HCT116 (cell line): Measurements from ENCODE around the gene WDPCP. TPM values are rescaled to one million over a fixed set of nuclear protein-coding genes. Genes with fewer than 3 reads are reported as not detected.

Experiments used
- ATAC-seq: fragments of 200-7000 bp; cut with Tn5 transposase; 2 replicates; pipeline ENCODE4 v1.9.1; 2020; ENCODE audit warnings: mild to moderate bottlenecking, moderate library complexity
- BruUV-seq: library from RNA; stranded (reverse); fragments of 400-500 nt; replicated peaks from 2 replicates; lab custom pipeline; 2021; lab: Mats Ljungman, UMichigan
- CTCF ChIA-PET: fragments of 300-600 bp; sonication (Branson Sonifier 250); formaldehyde crosslinking; loops from one replicate; lab custom pipeline; 2021; ENCODE audit warnings: antibody characterized with exemption; lab: Charles Lee
- POLR2A ChIA-PET: fragments of 300-600, 350-600 bp; sonication (Branson Sonifier 250); formaldehyde crosslinking; loops from one replicate; lab custom pipeline; 2021; ENCODE audit warnings: antibody characterized with exemption; lab: Charles Lee
- RAD21 ChIA-PET, 2 experiments: fragments of 300-600 bp; sonication (Branson Sonifier 250); formaldehyde crosslinking; loops; one replicate each; lab custom pipeline; 2023; ENCODE audit warnings: low total read pairs in 2 of 2; ENCODE audit not compliant: uncharacterized antibody in 2 of 2, unreplicated experiment in 2 of 2, low non-redundant PET in 1 of 2; lab: Charles Lee
- DNase-seq: peaks from one replicate; pipeline ENCODE4 v3.0.0-alpha.2; 2010; ENCODE audit warnings: low read depth, low spot score
- H2AFZ ChIP-seq: fragments of 200-600 bp; shearing (Covaris generic), sonication (generic); 2 replicates; pipeline ENCODE4 v1.6.1; 2017; ENCODE audit warnings: low read depth, mixed run types, mixed read lengths, antibody characterized with exemption, low read length; ENCODE audit not compliant: poor library complexity, severe bottlenecking
- H3K27ac ChIP-seq: 2 replicates; pipeline ENCODE4 v1.5.1; 2012; ENCODE audit warnings: low read depth, low read length
- H3K27me3 ChIP-seq: fragments of 200-600 bp; sonication (generic); 2 replicates; pipeline ENCODE4 v1.6.1; 2016; ENCODE audit warnings: mixed run types, low read length, mixed read lengths; ENCODE audit not compliant: insufficient read depth
- H3K36me3 ChIP-seq, 2 experiments: fragments of 200-500 bp in 1 of 2; fragments of 200-600 bp in 1 of 2; sonication (Bioruptor generic) in 1 of 2; sonication (generic) in 1 of 2; 2 replicates each; pipeline versions ENCODE4 v1.5.1 to v1.6.1; 2014 to 2016; ENCODE audit warnings: low read length in 2 of 2, inconsistent platforms in 1 of 2, mixed read lengths in 1 of 2, mixed run types in 1 of 2; ENCODE audit not compliant: insufficient read depth in 2 of 2, control insufficient read depth in 1 of 2
- H3K4me1 ChIP-seq, 2 experiments: fragments of 200-600 bp in 1 of 2; sonication (generic) in 1 of 2; 2 replicates each; pipeline versions ENCODE4 v1.5.1 to v1.6.1; 2012 to 2017; ENCODE audit warnings: low read length in 2 of 2, inconsistent platforms in 1 of 2, mild to moderate bottlenecking in 1 of 2, mixed read lengths in 1 of 2, mixed run types in 1 of 2, moderate library complexity in 1 of 2; ENCODE audit not compliant: insufficient read depth in 2 of 2, control insufficient read depth in 1 of 2
- H3K4me2 ChIP-seq: fragments of 200-600 bp; sonication (generic); 2 replicates; pipeline ENCODE4 v1.6.1; 2017; ENCODE audit warnings: mixed run types, low read length, mixed read lengths
- H3K4me3 ChIP-seq, 2 experiments: fragments of 200-600 bp in 1 of 2; sonication (generic) in 1 of 2; replicated peaks in 1 of 2; 2 replicates each; pipeline ENCODE4 v1.5.1; 2011 to 2016; ENCODE audit warnings: low read length in 2 of 2, control low read depth in 1 of 2, low read depth in 1 of 2, mild to moderate bottlenecking in 1 of 2, mixed read lengths in 1 of 2, mixed run types in 1 of 2
- H3K79me2 ChIP-seq: fragments of 200-600 bp; sonication (generic); 2 replicates; pipeline ENCODE4 v1.6.1; 2017; ENCODE audit warnings: mild to moderate bottlenecking, mixed run types, low read length, moderate library complexity, mixed read lengths; ENCODE audit not compliant: insufficient read depth
- H3K9ac ChIP-seq: fragments of 200-600 bp; sonication (generic); 2 replicates; pipeline ENCODE4 v1.6.1; 2016; ENCODE audit warnings: low read length, mixed read lengths
- H3K9me2 ChIP-seq: fragments of 200-600 bp; sonication (generic), shearing (Covaris generic); 2 replicates; pipeline ENCODE4 v1.6.1; 2017; ENCODE audit warnings: mixed run types, mild to moderate bottlenecking, moderate library complexity; ENCODE audit not compliant: insufficient read depth
- H3K9me3 ChIP-seq, 2 experiments: fragments of 200-500 bp in 1 of 2; fragments of 200-600 bp in 1 of 2; sonication (Bioruptor generic) in 1 of 2; sonication (generic) in 1 of 2; 2 replicates each; pipeline ENCODE4 v1.6.1; 2014 to 2017; ENCODE audit warnings: low read length in 2 of 2, mixed read lengths in 2 of 2, inconsistent platforms in 1 of 2, low read depth in 1 of 2, mild to moderate bottlenecking in 1 of 2, mixed run types in 1 of 2, moderate library complexity in 1 of 2; ENCODE audit not compliant: control insufficient read depth in 1 of 2, insufficient read depth in 1 of 2
- H4K20me1 ChIP-seq: fragments of 200-600 bp; sonication (generic), shearing (Covaris generic); 2 replicates; pipeline ENCODE4 v1.6.1; 2017; ENCODE audit warnings: mixed run types, mild to moderate bottlenecking, moderate library complexity; ENCODE audit not compliant: insufficient read depth
- ATF3 ChIP-seq: IDR thresholded peaks from 2 replicates; pipeline ENCODE4 v1.6.1; 2012
- CEBPB ChIP-seq: IDR thresholded peaks from 2 replicates; pipeline ENCODE4 v1.6.1; 2012; ENCODE audit warnings: low read depth
- CTCF ChIP-seq, 3 experiments: fragments of 200-600 bp in 1 of 3; sonication (generic) in 1 of 3; IDR thresholded peaks in 2 of 3; conservative IDR thresholded peaks in 1 of 3; 2 replicates each; pipeline ENCODE4 v1.5.1; 2012 to 2017; ENCODE audit warnings: low read depth in 2 of 3, low read length in 2 of 3, antibody characterized with exemption in 1 of 3, borderline replicate concordance in 1 of 3, control low read depth in 1 of 3, mild to moderate bottlenecking in 1 of 3, mixed read lengths in 1 of 3, mixed run types in 1 of 3, moderate library complexity in 1 of 3; ENCODE audit not compliant: insufficient read depth in 1 of 3
- ELF1 ChIP-seq: IDR thresholded peaks from 2 replicates; pipeline ENCODE4 v1.6.1; 2012; ENCODE audit warnings: low read depth, borderline replicate concordance
- EZH2 ChIP-seq: fragments of 200-600 bp; sonication (generic); IDR thresholded peaks from 2 replicates; pipeline ENCODE4 v1.6.1; 2017; ENCODE audit warnings: antibody characterized with exemption, mixed run types
- JUND ChIP-seq: IDR thresholded peaks from 2 replicates; pipeline ENCODE4 v1.6.1; 2012
- MAX ChIP-seq: IDR thresholded peaks from 2 replicates; pipeline ENCODE4 v1.6.1; 2012
- POLR2A ChIP-seq: IDR thresholded peaks from 2 replicates; pipeline ENCODE4 v1.7.0; 2011; ENCODE audit warnings: borderline replicate concordance; ENCODE audit not compliant: insufficient read depth, insufficient read length; ENCODE audit errors: extremely low read depth
- POLR2AphosphoS5 ChIP-seq: IDR thresholded peaks from 2 replicates; pipeline ENCODE4 v1.6.1; 2011; ENCODE audit warnings: mild to moderate bottlenecking, low read depth, low read length, moderate library complexity
- RAD21 ChIP-seq: IDR thresholded peaks from 2 replicates; pipeline ENCODE4 v1.6.1; 2012; ENCODE audit warnings: low read depth, mild to moderate bottlenecking
- REST ChIP-seq: IDR thresholded peaks from 2 replicates; pipeline ENCODE4 v1.6.1; 2012; ENCODE audit warnings: low read depth
- SIN3A ChIP-seq: IDR thresholded peaks from 2 replicates; pipeline ENCODE4 v1.6.1; 2012; ENCODE audit warnings: low read depth
- SRF ChIP-seq: IDR thresholded peaks from 2 replicates; pipeline ENCODE4 v1.6.1; 2012; ENCODE audit warnings: low read depth
- TCF7L2 ChIP-seq: IDR thresholded peaks from 2 replicates; pipeline ENCODE4 v1.7.0; 2011; ENCODE audit warnings: borderline replicate concordance, inconsistent platforms; ENCODE audit not compliant: insufficient read depth, insufficient read length; ENCODE audit errors: extremely low read depth
- YY1 ChIP-seq: IDR thresholded peaks from 2 replicates; pipeline ENCODE4 v1.6.1; 2011; ENCODE audit warnings: low read length, low read depth, moderate library complexity, mild to moderate bottlenecking; ENCODE audit not compliant: insufficient replicate concordance; ENCODE audit errors: extremely low read depth
- ZBTB33 ChIP-seq: IDR thresholded peaks from 2 replicates; pipeline ENCODE4 v1.6.1; 2011; ENCODE audit warnings: mild to moderate bottlenecking, low read length, moderate library complexity; ENCODE audit not compliant: insufficient replicate concordance; ENCODE audit errors: extremely low read depth
- ZFX ChIP-seq: fragments of 450-650 bp; IDR thresholded peaks from 2 replicates; pipeline ENCODE4 v1.6.1; 2017
- ZNF274 ChIP-seq: fragments of 200-500 bp; sonication (Bioruptor generic); IDR thresholded peaks from 2 replicates; pipeline ENCODE4 v1.6.1; 2014; ENCODE audit warnings: mild to moderate bottlenecking, low read depth, low read length, inconsistent platforms
- intact Hi-C: fragments of 100-400 bp; cut with micrococcal nuclease; formaldehyde crosslinking; loops from 2 replicates; pipeline ENCODE4 v1.10.0; 2022
- total RNA-seq: library from RNA; stranded (reverse); gene quantifications from one replicate; pipeline ENCODE4 v1.2.1, GENCODE V29; 2021; ENCODE audit not compliant: unreplicated experiment

Gene WDPCP
- total RNA-seq, 1 experiment from 2014 or later, result 4.1 TPM

- H3K27me3 ChIP-seq, result no peaks in the 10 kb centered on the region
- H3K9me2 ChIP-seq, result no peaks in the 10 kb centered on the region
- DNase-seq (no peak), ATAC-seq (no peak)
- BruUV-seq, result no TSS peak
- no peaks in the 10 kb centered on the region for H3K79me2 ChIP-seq
- intact Hi-C loops, result no loop called here
- ChIA-PET CTCF (interaction anchor here (1.2 kb wide), 1 partner anchor 10 kb away, joined by 4 read pairs; no protein-coding TSS in a partner anchor), RAD21 (no interaction called here), POLR2A (no interaction called here)
- no peak overlapping the region for H2AFZ ChIP-seq
- no peaks in the 10 kb centered on the region for H4K20me1 ChIP-seq
- no peak overlapping the region for H3K4me3 ChIP-seq
- no peak overlapping the region for H3K27ac ChIP-seq
- TF ChIP-seq POLR2A (no peak), CEBPB (no peak), MAX (no peak), SIN3A (no peak), ZBTB33 (no peak), ATF3 (no peak), ELF1 (no peak), JUND (no peak), POLR2AphosphoS5 (no peak), CTCF (IDR thresholded peaks at IDR 0.05 in 2 of 3, conservative IDR thresholded peaks at IDR 0.05 in 1 of 3; ENCODE audit: borderline replicate concordance in 1 of 3, insufficient read depth in 1 of 3, low read depth in 2 of 3, low read length in 2 of 3) (no peak), TCF7L2 (no peak), SRF (no peak), EZH2 (no peak), YY1 (no peak), RAD21 (no peak), ZFX (no peak), ZNF274 (no peak), REST (no peak)
- H3K4me2 ChIP-seq, result no peak overlapping the region
- no peaks in the 10 kb centered on the region for H3K36me3 ChIP-seq
- H3K9me3 ChIP-seq, result no peaks in the 10 kb centered on the region
- no peak overlapping the region for H3K9ac ChIP-seq
- H3K4me1 ChIP-seq, result no peaks in the 10 kb centered on the region
Measured at GRCh38 chr2:63435070-63435469, 153.2 kb downstream of the WDPCP start.
